HG03095 (cell line): Measurements from ENCODE around the gene DNAH17.

Experiments used
- ATAC-seq: cut with Tn5 transposase; IDR thresholded peaks from one replicate; pipeline ENCODE4 v1.9.1; 2021; ENCODE audit warnings: moderate library complexity; ENCODE audit not compliant: unreplicated experiment

DNAH17 gene

DNA sequence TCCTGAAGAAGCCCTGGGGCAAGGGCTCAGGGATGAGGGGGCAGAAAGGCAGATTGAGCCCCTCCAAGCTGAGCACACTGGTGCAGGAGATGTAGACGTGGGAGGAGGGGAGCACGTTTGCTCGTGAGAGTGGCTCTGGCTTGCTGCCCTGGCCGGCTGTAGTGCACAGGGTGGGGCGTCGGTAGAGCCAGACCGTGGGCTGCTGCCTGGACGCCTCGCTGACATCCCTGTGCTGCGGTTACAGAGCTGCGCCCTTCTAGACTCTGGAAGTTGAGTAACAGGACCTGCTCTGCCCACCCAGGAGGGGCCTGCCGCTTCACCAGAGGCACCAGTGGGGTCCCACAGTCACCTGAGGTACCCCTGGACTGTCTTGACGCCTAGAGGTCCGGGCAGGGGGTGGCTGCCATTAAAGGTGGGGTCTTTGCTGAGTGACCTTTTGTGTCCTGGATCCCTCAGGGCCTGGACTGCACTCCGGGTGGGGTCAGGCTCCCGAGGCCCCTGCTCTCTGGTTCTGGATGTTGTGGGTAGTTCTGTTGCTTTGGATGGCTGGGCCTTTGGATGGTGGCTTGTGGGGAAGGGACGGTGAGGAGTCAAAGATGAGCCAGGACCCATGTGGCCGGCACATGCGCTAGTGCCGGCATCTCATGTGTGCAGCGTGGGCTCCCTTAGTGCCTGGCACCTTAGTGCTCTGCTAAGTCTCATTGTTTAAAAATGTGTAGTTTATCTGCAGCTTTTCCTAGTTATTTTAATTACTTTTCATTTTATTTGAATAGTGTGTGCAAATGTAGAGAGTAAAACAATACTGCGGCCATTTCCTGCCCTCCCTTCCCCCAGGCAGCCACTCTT is 157.0 kb downstream of the DNAH17 start:
- no peak for ATAC-seq

DNA sequence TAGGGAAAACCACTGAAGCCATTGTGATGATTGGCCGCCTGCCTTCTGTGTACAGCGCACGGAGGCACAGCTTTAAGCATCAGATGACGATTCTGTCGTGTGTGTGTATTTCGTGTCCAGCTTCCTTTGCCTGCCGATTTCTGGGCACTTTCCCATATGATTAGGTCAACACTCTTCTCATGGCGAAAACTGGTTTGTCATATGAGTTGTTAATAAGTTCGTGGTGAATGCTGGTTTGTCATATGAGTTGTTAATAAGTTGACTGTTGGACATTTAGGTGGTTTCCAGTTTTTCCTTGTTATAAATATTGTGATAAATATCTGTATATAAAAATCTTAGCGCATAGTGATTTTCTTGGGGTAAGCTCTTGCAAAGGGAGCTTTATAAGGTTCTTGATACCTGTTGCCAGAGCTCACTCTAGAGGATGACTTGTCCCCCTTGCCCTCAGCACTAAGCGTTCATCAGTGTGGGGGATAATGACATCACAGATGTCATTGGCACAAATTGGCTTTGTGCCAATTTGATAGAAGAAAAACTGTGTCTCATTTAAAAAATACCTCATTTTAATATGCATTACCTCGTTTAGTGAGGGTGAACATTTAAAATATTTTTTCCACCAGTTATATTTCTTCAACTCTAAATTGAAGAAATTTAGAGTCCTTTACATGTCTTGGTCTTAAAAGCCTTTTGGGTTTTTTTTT is 158.7 kb downstream of the DNAH17 start:
- ATAC-seq: no peak

DNA sequence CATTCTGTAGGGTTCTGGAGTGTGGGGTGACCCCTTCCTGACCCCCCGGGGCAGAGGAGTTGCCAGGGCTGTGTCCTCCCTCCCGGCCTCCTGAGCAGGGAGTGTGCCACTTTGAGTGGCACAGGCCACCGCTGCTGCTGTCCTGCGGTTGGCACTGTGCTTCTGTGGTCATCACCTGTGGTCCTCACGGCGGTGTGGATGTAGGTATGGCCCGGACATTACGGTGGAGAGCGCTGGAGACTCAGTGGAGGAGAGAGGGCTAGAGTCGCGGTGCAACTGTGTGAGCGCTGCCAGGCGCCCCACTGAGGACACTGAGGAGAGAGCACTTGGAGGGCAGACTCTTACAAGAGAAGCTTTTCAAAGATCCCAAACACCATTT is 159.7 kb downstream of the DNAH17 start:
- ATAC-seq: no peak

DNA sequence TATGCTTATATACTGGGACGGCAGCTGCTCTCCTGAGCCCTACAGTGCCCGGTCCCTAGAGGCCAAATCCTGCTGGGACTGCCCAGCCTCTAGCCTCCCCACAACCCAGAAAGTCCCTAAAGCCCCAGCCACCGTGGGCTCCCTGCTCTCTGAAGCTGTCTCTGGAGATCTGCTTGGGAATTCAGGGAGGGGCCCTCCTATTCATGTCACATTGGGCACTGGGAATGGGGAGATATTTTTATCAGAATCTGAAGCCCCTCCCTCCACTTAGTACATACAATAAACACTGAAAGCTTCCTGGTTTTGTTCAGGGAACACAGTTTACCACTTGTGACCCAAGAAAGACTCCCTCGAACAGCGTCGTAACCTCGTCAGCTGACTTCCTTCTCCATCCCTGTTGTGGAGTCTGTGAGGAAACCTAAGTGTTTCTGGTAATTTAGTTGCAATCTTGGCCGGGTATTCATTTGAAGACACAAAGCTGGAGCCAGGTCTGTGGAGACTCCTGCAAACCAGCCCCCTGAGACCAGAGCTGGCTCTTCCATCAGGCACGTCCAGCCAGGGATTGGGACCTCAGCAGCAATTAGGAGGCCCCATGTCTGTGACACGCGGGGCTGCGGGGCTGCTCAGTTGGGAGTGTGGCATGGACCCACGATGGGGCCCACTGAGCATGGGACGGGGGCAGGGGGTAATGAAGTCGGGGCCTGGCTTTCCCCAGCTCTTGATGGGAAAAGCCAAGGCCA is 160.2 kb downstream of the DNAH17 start:
- no peak for ATAC-seq

DNA sequence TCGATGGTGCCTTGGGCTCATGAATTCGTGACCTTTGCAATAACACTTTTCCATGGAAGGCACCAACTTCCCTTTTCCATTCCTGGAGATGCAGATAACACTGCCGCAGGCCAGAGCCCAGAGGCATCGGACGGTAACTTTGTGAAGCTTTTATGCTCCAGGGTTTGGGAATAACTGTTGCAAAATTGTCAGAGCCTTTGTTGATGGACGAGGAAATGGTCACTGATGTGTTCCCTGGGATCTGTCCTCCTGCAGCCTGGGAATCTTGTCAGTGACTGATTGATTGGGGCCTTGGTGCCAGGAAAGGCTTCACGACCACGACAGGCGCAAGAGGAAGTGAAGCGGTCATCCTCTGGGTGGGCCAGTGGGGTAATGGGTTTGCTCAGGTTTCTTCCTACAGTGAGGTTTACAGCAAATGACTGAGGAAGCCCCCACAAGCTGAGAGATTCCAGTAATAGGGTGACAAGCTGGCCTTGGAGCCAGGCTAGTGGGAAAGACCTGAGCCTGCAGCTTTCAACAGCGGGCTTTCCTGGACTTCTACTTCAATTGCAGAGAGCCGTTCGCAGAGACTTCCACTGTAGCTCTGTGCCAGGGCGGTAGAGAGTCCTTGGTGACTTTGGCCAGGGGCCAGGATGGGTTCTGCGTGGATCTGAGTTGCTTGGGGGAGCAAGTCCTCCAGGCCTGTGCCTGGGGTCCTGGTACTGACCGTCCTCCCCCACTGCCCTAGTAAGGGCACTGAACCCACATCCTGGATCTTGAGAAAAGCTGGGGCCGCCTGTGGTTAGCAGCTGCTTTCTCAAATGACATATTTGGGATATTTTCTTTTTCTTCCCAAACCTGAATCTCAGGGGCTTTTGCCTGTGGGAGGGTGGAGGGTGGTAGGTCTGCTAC is 161.1 kb downstream of the DNAH17 start:
- no peak for ATAC-seq

DNA sequence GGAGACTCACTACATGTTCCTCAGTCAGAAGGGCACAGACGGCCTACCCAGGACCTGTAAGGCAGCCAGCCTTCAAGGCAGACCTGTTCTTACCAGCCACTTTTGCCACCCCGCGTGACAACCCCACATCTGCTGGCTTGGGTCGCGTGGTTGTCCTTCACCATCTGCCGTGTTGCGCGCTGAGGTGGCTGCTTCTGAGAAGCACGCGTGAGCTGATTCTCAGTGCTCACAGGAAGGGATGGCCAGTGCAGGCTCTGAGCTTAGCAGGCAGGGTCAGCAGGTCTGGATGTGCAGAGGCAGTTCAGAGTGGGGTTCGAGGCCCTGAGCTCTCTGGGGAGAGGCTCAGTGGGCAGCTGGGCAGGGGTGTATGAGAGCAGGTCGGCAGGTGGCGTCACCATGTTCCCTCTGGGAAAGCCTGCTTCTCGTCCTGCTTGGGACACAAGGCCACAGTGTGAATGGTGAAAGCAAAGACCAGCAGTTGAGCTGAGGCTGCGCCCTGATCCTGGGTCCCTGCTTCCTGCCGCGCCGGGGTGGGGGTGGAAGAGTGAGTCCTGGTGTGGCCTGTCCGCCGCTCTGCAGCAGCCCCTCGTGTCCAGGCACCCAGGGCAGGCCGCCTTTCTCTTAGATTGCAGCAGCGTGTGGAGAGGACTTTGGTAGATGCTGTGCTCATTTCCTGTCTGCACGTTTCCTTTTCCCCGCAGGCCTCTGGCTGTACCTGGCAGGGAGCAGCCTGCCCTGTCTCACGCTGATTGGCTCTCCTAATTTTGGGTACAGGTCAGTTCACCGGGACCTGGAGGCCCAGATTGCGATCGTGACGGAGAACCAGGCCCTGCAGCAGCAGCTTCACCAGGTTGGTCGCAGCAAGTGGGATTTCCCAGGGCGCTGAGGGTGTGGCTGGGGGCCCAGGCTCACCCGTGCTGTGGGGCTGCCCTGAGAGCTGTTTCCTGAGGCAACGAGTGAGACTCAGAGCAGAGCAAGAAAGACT is 162.7 kb downstream of the DNAH17 start:
- no peak for ATAC-seq

DNA sequence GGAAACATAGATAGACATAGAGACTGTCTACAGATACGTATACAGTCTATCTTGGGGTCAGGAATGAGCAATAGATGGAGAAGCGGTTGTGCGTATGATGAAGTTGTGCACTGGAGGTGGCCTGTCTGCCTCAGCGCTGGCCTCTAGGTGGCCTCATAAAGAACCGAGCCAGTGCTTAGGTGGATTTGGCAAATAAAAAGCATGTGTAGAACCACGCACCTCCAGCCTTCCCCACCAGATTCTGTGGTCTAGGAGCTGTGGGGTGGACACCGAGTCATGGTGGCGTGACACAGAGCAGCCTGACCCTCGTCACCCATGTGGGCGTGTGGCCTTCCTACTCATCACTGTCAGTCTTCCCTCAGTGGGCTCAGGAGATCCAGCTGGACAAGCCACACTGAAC is 164.8 kb downstream of the DNAH17 start:
- no peak for ATAC-seq

DNA sequence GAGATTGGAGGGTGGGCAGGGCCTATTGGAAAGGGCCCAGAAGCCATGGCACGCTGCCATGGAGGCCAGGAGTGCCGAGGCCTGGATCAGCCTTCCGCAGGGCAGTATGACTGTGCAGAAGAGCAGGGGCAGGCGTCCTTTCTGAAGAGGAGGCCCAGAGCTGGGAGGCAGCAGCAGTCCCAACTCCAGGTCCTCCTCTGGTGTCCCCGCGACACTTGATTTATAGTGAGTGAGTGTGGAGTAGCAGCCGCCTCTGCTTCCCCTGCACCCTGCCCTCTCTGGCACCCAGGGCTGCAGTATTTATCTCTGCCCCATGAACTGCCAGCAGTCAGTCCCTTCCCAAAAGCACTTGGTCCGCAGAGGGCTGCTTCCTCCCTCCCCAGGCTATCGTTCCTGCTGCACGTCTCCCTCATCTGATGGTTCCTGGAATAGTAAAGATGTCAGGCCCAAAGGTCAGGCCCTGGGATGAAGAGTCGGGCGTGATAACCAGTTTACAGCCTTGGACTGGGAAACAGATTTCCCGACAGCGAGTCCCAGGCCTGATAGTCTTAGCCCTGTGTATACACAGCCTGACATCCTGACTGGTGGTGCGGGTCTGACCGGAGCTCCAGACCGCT is 165.8 kb downstream of the DNAH17 start:
- ATAC-seq: no peak

DNA sequence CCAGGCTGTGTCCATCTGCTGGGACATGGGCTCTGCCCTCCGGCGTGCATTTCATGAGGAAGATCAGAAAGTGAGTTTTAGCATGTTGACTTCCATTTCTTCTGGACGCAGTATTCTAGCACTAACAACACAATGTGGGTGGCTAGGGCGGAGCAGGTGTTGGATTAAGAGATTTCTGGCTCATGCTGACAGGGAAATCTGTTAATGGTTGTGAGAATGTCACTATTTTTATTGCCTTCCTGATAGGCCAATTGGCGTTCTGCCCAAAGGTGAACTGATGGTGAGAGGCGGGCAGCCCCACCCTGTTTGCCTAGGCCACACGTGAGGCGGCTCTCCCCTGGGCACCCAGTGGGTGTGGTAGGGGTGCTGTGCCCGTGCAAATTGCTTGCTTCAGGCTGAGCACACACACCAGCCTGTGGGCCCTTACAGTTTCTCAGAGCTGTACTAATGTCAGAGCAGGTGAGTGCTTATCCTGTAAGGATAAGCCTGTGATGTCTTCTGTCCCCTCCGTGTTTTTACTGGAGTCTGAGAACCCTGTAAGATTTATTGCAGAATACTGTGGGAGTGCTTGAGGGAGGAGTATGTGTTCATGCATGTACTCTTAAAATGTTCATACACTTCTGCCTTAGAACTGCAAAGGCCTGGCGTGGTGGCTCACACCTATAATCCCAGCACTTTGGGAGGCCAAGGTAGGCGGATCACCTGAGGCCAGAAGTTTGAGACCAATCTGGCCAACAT is 167.8 kb downstream of the DNAH17 start:
- ATAC-seq: no peak

DNA sequence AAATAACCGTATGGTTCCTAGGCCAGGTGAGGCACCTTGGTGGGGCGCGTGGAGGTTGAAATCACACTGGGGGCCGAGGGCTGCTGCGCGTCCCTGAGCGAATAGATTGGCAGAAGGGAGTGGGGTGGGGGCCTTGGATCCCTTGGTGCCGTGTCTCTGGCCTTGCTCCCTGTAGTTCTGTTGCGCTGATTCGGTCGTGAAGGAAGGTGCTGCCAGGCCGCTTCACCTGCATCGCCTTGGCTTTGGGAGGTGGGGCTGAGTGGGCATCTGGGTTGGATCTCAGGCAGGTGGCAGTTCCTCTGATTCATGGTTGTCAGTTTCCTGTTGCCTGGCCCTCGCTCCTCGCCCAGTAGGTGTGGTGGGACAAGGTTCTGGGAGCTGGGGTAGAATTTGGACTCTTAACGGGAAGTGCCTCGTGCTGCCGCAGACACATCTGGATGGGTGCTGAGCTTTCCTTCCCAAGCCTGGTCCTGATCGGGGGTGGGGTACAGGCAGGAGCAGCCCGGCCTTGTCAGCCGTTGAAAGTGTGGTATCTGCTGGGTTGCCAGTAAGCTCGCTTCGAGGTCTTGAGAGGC is 168.6 kb downstream of the DNAH17 start:
- ATAC-seq: no peak

DNA sequence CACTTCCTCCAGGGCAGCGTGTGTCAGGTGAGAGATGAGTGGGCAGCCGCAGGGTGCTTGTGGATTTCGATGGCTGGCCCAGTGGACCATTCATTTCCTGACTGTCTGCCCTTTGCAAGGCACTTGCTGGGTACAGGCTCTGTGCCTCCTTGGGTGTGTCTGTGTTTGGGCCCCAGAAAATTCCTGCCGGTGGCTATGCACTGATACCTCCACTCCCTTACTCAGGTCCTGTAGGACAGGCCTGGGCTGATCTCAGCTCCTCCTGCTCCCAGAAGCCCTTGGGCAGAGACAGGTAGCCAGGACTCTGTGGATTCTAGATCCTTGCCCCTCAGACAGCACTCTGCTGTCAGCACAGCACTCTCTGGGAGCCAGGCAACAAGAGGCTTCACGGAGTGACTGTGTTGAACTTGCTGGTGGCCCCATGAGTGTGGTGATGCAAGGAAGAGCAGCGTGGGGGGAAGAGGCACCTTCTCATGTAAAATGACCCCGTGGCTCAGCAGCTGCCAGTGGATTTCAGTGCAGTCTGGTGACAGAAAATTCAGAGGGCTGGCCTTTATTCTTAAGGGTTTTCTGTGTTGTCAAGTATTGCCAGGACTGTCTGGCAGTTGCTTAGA is 169.7 kb downstream of the DNAH17 start:
- no peak for ATAC-seq

DNA sequence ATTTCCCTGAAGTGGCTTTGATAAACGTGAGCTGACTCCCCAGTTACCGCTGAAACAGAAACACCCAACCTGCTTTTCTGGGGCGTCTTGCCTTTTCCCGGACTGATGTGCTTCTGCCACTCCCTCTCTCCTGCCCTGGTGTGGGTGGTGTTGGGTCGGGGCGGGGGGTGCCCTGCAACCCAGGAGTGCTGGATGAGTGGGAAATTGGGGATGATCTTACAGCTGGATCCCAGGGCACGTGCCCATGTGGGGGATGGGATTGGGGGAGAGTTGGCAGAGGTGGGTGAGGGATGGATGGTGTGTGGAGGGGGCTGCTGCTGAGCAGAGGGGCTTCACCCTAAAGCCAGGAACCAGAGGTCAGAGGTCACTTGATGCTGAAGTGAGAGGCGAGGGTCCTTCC is 170.3 kb downstream of the DNAH17 start:
- ATAC-seq: no peak

DNA sequence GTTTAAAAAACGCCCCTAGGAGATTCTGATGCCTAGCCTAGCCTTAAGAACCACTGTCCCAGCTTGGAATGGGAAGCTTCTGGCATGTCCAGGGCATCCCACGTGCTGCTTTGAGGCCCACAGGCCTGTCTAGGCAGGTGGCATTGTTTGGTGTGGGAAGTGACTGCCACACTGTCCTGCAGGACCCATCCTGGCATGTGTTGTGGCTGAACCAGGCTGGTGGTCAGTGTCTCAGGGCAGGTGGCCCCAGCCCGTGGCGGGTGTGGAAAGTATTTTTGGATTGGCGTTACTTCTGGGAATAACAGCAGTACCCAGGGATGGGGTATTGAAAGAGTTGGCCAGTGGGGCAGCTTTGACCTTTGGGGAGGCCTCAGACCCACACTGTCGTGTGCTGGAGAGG is 170.8 kb downstream of the DNAH17 start:
- no peak for ATAC-seq

DNA sequence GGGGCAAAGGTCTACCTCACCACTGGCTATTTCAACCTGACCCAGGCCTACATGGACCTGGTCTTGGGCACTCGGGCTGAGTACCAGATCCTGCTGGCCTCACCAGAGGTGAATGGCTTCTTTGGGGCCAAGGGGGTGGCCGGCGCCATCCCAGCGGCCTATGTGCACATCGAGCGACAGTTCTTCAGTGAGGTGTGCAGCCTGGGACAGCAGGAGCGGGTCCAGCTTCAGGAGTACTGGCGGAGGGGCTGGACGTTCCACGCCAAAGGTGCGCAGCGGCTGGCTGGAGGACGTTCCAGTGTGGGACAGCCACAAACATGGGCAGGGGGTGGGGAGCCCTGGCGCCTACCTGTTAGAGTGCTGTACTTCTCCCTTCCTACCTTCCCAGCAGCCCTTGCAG is 173.4 kb downstream of the DNAH17 start:
- no peak for ATAC-seq

DNA sequence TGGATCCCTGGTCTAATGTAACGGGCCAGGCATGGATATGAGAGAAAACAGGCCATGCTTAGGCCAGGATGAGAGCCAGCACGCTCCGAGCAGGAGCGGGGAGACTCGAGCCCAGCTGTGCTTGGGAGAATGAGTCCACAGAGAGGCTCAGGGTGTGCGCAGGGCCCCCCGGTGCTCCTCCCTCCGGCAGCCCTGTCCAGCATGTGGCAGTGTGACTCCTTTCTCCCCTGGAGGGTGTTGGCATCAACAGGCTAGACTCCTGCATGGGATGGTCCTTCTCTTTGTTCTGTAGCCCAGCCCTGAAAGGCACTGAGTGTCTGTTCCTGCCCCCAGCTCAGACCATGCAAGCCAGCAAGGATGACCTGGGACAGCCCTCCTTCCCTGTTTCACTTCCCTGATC is 175.3 kb downstream of the DNAH17 start:
- ATAC-seq: no peak

DNA sequence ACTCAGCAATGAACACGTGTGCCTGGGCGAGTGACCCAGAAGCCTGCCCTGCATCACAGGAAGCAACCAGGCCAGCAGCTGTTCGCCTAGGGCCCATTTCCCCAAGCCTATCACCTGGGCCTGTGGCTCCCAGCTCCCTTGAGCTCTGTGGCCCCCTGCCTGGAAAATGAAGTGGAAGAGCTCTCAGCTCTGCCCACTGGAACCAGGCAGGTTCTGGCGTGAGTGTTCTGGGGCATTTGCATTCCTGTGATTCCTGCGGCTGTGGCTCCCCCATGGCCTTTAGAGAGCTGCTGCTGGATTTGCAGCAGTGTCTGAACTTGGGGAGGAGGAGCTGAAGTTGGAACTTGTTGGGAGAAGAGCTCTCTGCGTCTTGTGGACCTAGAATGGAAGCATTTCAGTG is 175.9 kb downstream of the DNAH17 start:
- ATAC-seq: no peak

DNA sequence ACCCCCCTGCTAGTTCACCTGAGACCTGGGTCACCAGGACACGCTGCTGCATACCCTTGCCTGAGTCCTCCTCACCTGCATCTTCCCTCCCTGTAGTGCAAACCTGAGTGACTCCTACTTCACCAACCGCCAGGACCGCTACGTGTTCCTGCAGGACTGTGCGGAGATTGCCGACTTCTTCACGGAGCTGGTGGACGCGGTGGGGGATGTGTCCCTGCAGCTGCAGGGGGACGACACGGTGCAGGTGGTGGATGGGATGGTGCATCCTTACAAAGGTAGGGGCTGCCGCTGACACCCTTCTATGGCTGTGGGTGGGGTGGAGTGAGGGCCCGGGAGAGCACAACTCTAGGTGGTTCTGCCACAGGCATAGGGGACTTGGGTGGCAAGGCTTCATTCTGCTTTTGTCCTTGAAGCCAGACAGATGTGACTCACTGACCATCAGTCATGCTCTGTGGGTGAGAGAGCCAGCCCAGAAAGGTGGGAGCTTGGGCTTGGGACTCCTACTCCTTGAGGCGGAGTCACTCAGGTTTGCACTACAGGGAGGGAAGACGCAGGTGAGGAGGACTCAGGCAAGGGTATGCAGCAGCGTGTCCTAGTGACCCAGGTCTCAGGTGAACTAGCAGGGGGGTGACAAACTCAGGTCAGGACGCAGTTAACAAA is 176.5 kb downstream of the DNAH17 start:
- no peak for ATAC-seq
